ENCODE data around the gene PPIC. TPM values are rescaled to one million over a fixed set of nuclear protein-coding genes. Genes with fewer than 3 reads are reported as not detected.

PPIC gene
- total and polyA plus RNA-seq, 2 donors (not counting 3 experiments of a cell fraction or from before 2014, with no cell fraction given) = 26.5 to 36.4 TPM

GRCh38 chr5:123083298-123083697 is 46.8 kb upstream of the PPIC start:
- Histone ChIP-seq H3K4me2 (ENCODE audit: insufficient read depth, low read length) (no peak overlapping the region), H3K79me2 (ENCODE audit: control insufficient read depth, insufficient read depth, low read length) (no peaks in the 10 kb centered on the region), H3K9ac (replicated peaks; ENCODE audit: extremely low read depth, insufficient read depth, low read length) (no peak overlapping the region), H3K9me3 (replicated peaks; ENCODE audit: control insufficient read depth, insufficient read depth, low read length) (no peaks in the 10 kb centered on the region), H2AFZ (ENCODE audit: low read depth, low read length) (no peak overlapping the region), H3K9me1 (replicated peaks; ENCODE audit: control insufficient read depth, extremely low read depth, insufficient read depth, low read length) (no peaks in the 10 kb centered on the region), H3K27ac (ENCODE audit: insufficient read depth, low read depth, low read length) (no peak overlapping the region), H4K20me1 (replicated peaks; ENCODE audit: control insufficient read depth, extremely low read depth, insufficient read depth, low read length) (no peaks in the 10 kb centered on the region), H3K4me3 (replicated peaks in 1 of 3; ENCODE audit: insufficient read depth in 1 of 3, low read depth in 1 of 3, low read length in 3 of 3) (no peak overlapping the region), H3K27me3 (ENCODE audit: control insufficient read depth in 2 of 2, insufficient read depth in 2 of 2, low read length in 2 of 2) (peaks cover 67 to 80% of the 10 kb centered on the region in 2 experiments), H3K4me1 (ENCODE audit: control insufficient read depth, extremely low read depth, insufficient read depth, low read length) (peaks cover 3% of the 10 kb centered on the region), H3K36me3 (ENCODE audit: control insufficient read depth in 2 of 2, extremely low read depth in 1 of 2, insufficient read depth in 2 of 2, low read length in 2 of 2) (no peaks in the 10 kb centered on the region)
- ChIA-PET POLR2A (interaction anchor here (0.6 kb wide), 1 partner anchor 12 kb away, joined by 3 read pairs; no protein-coding TSS in a partner anchor), CTCF (interaction anchor here (0.5 to 1.3 kb wide), 3 partner anchors 9 to 183 kb away, joined by 3 read pairs; no protein-coding TSS in a partner anchor)
- no peak for TF ChIP-seq MAX (IDR thresholded peaks at IDR 0.05; ENCODE audit: insufficient read depth, insufficient read length)
- TF ChIP-seq JUN (IDR thresholded peaks at IDR 0.05; ENCODE audit: borderline replicate concordance, insufficient read depth, insufficient read length, low read depth) = no peak
- no peak for TF ChIP-seq EZH2 (IDR thresholded peaks at IDR 0.05; ENCODE audit: borderline replicate concordance, low read depth, low read length, severe bottlenecking)
- TF ChIP-seq POLR2AphosphoS5 (IDR thresholded peaks at IDR 0.05; ENCODE audit: insufficient read depth, low read depth, low read length) = no peak
- TF ChIP-seq MYC (IDR thresholded peaks at IDR 0.05; ENCODE audit: low read depth, low read length) = no peak
- no peak for TF ChIP-seq CTCF (IDR thresholded peaks at IDR 0.05; ENCODE audit: extremely low read depth in 1 of 2, insufficient read depth in 1 of 2, low read depth in 1 of 2, low read length in 2 of 2)
- TF ChIP-seq POLR2A (IDR thresholded peaks at IDR 0.05; ENCODE audit: low read depth, low read length) = no peak
- TF ChIP-seq GATA2 (IDR thresholded peaks at IDR 0.05; ENCODE audit: insufficient read depth, insufficient read length, low read depth, low read length) = no peak
- TF ChIP-seq FOS (IDR thresholded peaks at IDR 0.05; ENCODE audit: borderline replicate concordance, insufficient read depth, low read length) = no peak
- intact Hi-C loops (cut with micrococcal nuclease) (no loop called here), dilution Hi-C loops (cut with MboI; ENCODE audit: extremely low pct_ligation_motif_present, low sequenced_read_pairs) (no loop called here)
- FAIRE-seq = no peak
- BruUV-seq (replicated peaks) = no TSS peak
- no peak for DNase-seq (ENCODE audit: low read depth, low spot score)

Measured in endothelial cell of umbilical vein (primary cell).